HG03097 (cell line): ENCODE measurements around the gene MFAP3L.
"Not testable (repeated sequence)": the region's sequence is repeated elsewhere in the genome, so short reads cannot be mapped to it uniquely, and the experiment has no call there.

Source experiments
- ATAC-seq: cut with Tn5 transposase; IDR thresholded peaks from one replicate; pipeline ENCODE4 v1.9.1; 2021; ENCODE audit not compliant: unreplicated experiment, low FRiP score

MFAP3L gene

DNA sequence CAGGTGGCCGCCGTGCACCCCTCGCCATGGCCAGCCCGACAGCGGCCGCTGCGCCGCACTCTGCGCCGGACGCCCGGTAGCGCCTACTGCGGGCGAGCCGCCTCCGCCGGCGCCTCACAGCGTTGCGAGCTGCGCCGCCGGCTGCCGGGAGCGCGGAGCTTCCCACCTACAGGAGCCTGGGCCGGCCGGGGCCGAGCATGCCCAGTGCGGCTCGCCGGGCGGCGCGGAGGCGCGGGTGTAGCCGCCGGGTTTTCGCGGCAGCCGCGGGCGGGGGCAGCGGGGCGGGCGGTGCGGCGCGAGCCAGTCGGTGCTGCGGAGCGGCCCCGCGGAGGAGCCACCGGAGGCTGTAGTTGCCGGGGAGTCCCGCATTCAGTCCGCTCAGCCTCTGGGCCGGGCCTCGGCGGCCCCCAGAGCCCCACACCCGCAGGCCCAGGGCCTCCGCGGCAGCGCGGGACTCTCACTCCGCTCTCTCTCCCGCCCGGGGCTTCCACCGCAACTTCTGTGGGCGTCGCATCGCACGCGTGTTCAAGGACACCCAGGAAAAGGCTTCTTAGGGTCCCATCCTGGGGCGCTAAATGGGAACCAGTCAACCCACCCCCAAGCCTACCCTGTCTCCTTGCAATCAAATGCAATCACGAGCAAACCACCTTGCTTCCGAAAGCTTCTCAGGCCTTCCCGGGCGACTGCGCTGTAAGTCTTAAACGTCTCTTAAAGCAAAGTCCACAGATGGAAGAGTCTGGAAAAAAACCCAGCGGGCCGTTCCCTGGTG is at the start of gene MFAP3L:
Gene MFAP3L (minus strand): TSS at position 143 of the 769 bp plus-strand sequence. CDS start 20,518 bp downstream, outside the sequence.
- peak; percentile 88 for ATAC-seq

DNA sequence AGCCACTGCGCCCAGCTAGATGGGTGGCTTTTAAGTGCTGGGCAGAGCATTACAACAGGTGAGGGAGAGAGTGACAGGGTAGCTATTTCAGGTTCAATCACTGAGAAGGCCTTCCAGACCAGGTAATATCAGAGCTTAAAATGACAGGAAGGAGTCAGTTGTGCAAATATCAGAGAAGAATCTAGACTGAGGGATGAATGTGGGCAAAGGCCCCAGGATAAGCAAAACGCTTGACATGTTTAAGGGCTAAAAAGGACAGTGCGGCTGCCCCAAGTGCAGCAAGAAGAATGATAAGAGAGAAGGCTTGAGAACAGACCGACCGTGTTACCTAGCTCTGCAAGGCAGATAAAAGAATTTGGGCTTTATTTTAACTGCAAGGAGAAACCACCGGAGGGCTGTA is 45.0 kb upstream of the MFAP3L start:
- ATAC-seq, result no peak

DNA sequence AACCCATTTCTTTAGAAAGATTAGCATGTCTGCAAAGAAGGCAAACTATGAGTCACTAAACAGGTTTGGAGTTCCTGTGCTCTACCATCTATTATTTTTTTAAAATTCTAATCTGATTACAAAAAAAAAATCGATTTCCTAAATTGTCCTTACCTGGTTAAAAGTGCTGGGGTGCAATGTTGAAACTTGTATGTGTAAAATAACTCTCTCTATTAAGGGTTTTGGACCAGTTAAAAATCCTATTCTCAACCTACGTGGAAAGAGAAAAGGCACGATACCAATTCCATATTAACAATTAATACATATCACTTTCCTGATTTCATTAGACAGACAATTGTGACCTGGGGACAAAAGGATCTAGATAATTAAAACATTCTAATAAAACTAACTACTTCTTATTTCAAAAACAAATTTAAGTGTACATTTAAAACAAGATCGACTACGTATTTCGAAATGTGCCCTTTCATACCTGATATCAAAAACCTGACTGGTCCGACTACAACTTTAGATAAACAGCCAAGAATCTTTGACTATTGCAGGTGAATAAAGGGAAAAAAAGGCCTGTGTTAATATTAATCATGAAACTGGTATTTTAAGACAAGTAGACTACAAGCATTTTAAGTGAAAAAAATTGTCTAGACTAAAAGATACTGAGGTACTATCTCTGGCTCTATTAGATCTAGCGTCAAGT is 42.4 kb upstream of the MFAP3L start:
- no peak for ATAC-seq

DNA sequence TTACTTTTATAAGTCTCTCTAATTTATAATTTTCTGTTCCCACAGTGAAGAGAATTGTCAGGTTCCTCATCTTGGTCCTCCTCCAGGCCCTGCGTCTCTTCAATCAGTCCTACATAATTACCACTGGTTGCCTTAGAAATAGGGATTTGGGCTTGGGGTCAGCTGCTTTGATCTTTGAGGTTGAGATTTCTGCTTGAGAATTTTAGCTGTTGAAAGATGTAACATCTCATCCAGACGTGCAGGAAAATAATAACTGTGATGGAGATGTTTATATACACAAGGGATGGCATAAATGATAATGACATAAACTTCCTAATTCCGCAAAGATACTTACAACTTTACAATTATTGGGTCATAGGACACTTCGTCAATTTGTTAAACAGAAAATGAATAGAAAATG is 33.2 kb upstream of the MFAP3L start:
- no peak for ATAC-seq

DNA sequence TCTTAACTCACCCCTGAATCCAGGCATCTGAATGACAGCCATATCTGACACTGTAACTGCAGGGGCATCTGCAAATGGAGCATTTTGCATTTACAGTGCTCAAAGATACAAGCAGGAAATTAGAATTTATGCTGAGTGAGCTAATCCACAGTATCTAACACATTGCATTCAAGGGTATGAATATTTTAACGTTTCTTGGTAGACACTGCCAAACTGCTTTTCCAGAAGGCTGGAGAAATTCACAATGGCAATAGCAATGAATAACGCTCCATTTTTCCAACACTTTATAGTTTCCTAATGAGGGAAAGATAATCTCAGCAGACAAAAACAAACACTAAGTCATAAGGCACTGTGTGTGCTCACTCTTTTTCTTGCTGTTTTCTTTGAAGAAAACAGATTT is 32.6 kb upstream of the MFAP3L start:
- ATAC-seq, result no peak

DNA sequence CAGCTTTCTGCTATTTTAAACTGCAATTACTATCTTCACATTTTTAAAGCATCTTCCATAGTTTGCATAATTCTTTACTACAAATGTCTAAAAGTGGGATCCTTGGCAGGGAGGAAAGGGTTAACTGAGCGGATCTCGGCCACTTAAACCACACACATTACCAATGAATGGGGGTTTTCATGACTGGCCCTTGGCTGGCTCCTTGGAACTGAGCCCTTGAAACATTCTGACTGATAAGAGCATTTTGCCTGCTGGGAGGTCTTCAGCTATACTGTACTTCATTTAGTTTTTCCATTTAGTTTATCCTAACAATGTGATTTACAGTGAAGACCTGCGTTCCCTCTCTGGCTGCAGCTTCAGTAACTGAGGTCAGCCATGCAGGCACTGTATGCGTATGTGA is 31.7 kb upstream of the MFAP3L start:
- no peak for ATAC-seq

DNA sequence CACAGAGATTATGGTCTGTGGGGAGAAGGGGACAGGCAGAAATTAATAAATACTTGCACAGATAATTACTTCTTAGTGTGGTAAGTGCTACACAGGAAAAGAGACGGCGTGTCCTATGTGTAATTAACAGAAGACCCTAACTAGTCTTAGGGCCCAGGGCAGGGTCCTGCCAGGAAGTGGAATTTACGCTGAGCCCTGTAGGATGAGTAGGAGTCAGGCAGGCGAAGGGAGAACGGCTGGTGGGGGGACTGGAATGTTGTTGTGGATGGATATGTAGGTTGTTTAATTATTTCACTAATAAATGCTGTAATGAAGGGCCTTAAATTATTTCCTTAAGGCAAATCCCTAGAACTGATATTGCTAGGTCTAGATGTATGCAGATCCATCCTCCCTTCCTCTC is 26.7 kb upstream of the MFAP3L start:
- no peak for ATAC-seq

DNA sequence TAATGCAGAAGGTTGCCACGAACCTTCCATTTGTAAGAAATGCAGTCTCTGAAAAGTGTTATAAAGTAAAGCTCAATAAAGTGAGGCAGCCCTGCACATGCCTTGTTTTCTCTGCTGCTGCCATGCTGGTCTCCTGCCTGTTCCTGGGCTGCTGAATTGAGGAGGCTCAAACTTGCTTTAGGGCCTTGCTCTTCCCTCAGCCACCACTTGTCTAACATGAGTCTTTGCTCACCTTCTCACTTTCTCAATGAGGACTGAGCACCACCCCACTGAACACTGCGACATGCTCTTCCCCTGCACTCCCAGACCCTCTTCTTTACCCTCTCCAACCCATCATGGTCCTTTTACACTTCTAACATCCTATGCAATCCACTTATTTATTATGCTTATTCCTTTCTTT is 25.2 kb upstream of the MFAP3L start:
- ATAC-seq, result no peak

DNA sequence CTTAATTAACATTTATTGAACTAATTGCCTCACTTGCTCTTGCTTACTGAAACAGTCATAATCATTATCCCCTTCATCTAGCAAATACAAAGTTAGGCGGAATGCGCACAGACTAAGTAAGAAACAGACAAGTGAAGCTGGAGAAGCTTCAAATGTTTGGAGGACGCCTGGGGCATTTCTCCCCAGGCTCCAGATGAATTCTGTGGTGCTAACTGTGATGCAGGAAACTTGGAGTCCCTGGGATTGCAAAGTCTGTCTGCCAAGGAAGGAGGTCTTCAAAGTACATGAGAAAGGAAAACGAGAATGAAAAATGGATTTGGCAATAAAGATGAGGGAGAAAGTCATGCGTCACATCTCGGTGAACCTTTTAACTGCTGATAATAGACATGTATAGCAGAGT is 23.6 kb upstream of the MFAP3L start:
- ATAC-seq, result no peak

DNA sequence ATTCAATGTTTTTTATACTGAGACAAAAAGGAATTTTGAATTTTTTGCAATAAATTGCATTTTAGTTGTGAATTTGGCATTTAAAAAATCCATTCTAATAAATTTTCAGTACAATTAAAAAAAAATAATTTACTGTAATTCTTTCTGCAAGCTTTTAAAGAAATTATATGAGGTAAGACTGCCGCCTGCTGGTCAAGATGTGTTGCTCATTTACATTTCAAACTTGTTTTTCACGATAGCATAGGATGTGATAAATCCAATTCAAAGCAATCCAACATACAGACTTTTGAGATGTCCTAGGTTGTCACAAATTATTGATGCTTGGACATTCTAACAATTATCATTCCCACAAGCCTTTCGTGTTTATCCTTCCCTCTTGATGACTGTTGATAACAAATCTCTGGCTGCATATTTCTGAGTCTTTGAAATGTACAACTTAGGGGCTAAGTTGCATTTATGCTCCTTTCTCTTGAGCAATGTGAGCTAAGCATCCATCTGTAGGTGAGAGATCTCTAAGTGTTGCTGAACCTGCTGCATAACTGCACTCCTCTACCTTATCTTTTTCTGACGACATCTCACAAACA is 21.7 kb upstream of the MFAP3L start:
- no peak for ATAC-seq

DNA sequence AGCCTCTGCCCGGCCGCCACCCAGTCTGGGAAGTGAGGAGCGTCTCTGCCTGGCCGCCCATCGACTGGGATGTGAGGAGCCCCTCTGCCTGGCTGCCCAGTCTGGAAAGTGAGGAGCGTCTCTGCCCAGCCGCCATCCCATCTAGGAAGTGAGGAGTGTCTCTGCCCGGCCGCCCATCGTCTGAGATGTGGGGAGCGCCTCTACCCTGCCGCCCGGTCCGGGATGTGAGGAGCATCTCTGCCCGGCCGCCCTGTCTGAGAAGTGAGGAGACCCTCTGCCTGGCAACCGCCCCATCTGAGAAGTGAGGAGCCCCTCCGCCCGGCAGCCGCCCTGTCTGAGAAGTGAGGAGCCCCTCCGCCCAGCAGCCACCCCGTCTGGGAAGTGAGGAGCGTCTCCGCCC is 20.0 kb upstream of the MFAP3L start:
- not testable (repeated sequence) for ATAC-seq

DNA sequence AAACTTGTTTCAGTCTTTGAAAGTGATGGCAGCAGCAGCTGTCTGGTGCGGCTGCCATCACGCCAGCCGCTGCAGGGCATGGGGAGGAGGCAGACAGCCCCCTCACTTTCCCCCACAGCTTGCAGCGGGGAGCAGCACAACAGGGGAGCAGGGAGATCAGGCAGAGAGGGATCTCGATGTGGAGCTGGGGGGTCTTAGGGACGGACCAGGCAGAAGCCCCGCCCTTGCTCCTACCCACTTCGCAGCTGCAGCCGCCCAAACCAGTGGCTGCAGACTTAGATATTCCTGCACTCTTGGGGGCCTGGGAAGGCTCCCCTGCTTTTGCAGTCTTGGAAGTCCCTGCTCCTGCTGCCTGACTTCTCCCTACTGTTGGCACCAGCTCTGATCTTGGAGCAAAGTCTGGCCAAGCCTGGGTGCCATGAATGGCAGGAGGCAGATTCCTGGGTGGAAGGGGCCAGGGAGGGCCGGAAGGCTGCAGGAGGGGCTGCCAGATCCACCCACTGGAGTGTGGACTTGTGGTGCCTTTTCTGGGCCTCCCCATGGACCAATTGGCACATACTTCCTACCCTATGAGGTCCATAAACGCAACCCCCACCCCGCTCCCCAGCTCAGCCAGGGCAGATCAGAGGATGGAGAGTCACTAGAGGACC is 14.0 kb upstream of the MFAP3L start:
- no peak for ATAC-seq

DNA sequence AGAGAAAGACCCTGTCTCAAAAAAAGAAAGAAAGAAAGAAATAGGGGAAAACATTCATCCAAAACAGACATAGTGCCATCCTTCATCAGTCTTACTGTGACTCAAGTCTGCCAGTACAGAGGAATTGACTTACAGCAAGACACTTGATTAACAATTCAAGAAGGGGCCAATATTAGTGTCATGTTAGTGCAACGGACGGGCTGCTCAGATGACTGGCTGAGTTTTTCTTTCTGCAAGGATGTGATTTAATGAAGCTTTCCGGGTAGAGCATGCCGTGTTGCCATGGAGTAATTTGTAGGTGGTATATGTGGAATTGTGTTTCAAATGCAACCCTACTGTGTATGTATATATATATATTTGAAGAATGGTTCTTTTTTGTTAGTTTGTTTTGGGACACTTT is 12.6 kb upstream of the MFAP3L start:
- ATAC-seq, result no peak

DNA sequence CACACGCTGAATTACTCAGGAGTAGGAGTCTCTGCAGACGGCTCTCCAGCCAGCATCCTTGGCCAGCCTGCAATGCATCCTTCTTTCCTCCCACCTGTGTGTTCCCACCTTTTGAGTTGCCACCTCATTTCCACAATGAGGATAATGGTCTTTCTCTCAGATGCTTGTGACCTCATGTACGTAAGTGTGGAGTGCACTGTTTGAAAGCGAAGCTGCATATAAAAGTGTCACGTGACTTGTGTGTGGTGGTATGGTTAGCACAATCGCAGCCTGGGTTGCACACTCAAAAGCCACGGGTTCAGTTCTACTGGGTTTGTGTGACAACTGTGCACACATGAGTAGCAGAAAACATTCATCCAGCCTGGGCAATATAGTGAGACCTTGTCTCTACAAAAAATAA is 12.0 kb upstream of the MFAP3L start:
- no peak for ATAC-seq

DNA sequence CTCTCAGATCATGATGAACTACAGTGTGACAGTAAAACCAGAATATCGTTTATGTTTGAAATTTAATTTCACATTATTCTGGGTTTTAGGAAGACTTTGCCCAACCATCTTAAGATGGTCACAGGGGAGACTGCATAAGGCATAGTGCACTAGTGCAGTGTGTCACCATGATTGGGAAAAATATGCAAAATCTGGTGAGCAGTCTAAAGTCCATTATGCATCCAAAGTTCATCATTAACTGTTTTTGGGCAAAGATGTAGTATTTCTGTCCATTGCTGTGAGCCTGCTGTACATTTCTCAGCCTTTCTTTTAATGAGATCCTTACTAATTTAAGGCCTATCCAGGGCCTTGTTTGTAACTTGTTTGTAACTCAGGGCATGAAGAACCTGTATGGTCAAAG is 11.3 kb upstream of the MFAP3L start:
- no peak for ATAC-seq

DNA sequence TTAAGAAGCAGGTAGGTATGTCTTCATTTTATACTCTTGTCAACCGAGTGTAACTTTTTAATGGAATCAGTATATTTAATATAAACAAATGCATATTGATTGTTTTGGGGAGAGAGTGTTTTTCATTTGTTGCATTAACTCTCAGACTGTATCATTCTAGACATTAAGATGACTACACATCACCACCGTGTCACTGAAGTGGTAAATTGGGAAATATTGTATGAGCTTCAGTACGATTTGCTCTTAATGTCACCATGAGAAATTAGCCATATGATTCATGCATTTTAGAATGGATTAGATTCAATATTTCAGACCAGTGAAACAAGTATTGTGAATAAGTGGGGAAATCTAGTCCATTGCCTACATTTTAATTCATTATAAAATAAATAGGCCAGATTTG is 9.7 kb upstream of the MFAP3L start:
- no peak for ATAC-seq

DNA sequence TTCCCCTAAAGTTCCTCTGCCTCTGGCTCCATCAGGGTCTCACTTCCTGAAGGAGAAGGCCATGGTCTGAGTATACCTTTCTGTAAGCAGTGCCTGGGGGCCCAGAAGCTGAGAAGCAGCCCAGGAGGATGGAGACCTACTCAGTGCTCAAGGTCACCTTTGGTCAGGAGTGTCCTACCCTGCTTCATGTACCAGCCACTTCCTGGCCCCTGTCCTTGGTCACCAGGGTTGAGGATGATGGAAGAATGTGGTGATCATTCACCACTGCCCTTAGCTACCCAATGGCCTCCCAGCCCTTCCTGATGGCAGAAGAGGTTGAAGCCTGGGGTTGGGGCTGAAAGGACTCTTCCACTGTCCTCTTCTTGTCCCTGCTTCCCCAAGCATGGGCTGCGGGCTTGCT is 9.0 kb upstream of the MFAP3L start:
- no peak for ATAC-seq

DNA sequence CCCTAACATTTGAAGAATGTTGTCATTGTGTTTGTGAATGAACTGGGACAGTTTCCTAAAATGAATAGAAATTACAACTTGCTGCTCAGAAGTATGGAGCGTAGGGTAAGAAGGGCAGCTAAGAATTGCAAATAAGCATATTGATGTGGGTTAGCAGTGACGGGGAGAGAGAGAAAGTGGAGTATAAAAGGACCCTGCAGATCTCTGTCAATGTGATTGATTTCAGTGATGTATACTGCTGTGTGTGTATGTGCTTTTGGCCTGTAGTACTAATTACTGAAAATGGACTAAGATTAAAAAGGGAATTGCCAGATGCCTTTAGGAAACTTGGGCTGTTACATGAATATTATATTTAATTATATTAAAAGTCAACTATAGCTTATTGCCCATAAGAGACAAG is 7.8 kb upstream of the MFAP3L start:
- no peak for ATAC-seq

DNA sequence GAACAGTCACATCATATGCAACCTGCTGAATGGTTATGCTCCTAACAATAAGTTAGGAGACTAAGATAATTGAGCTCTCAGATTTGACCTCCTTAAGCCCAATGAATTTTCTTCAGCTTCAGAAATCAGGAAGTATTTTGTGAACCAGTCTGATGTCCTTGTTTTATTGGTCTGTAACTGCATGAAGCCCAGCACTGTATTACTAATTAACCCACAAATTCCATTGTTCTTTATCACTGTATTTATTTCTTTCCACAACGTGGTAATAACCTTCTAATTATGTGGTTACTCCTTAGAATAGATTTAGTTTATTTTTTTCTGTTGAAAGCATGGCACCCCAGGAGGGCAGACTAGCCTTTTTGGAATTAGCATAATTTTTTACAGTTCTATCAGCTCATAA is 3.9 kb upstream of the MFAP3L start:
- no peak for ATAC-seq

DNA sequence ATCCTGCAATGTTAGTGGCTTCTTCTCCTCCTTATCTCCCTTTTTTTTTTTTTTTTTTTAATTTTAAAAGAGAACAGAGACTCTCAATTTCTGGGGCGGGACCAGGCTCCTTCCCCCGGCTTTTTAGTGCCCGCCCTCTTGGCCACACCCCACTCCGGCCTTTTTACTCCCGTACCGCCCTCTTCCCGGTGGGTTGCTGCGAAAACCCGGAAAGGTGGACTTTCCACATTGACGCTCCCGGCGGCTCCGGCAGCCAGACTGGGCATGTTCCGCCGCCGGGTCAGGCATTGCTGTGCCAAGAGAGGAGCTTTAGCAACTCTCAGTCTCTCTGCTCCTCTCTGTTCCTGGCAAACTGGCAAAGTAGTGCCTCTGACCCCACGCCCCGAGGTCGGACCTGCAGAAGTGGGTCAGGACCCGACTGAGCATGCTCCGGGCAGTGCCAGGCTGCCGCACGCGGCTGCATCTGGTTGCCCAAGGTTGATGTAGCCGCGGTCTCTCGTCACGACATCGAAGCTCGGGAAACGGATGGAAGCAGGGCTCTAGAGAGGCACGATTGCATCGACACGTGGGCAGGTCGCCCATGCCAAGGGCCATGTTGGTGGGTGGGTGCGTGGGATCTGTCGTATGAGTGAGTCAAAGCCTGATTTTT is 1.1 kb upstream of the MFAP3L start:
- ATAC-seq, result peak; percentile 67
